Brain microvascular endothelial cell (primary cell): ENCODE data around the gene C1QL4.
A peak's percentile ranks its signal among the peaks of the same experiment; 100 is the strongest.
"Not testable (repeated sequence)": the region's sequence is repeated elsewhere in the genome, so short reads cannot be mapped to it uniquely, and the experiment has no call there.

Source experiments
- DNase-seq: peaks from one replicate; pipeline ENCODE4 v3.0.0-alpha.2; 2020
- H3K27ac ChIP-seq: fragments of 250-450 bp; sonication (Bioruptor Pico); 2 replicates; pipeline ENCODE4 v1.5.1; 2020; ENCODE audit warnings: mild to moderate bottlenecking, moderate library complexity
- H3K27me3 ChIP-seq: fragments of 250-450 bp; sonication (Bioruptor Pico); replicated peaks from 2 replicates; pipeline ENCODE4 v1.5.1; 2020; ENCODE audit warnings: mild to moderate bottlenecking
- H3K36me3 ChIP-seq: fragments of 250-450 bp; sonication (Bioruptor Pico); replicated peaks from 2 replicates; pipeline ENCODE4 v1.5.1; 2020; ENCODE audit warnings: mild to moderate bottlenecking
- H3K4me3 ChIP-seq: 2 replicates; pipeline ENCODE4 v1.5.1; 2011; ENCODE audit warnings: low read depth, mild to moderate bottlenecking, control low read depth, low read length, moderate library complexity
- CTCF ChIP-seq: IDR thresholded peaks from 2 replicates; pipeline ENCODE4 v1.5.1; 2011; ENCODE audit warnings: low read depth, mild to moderate bottlenecking, moderate library complexity, low read length, control low read depth, inconsistent platforms; ENCODE audit errors: missing control alignments
- in situ Hi-C: cut with HindIII; loops from 2 replicates; pipeline ENCODE4 v1.10.0; 2017; ENCODE audit warnings: low sequenced_read_pairs, low pct_ligation_motif_present

Gene C1QL4

GRCh38 chr12:49336645-49337584 lies at the start of gene C1QL4:
TSS of gene C1QL4 (minus strand) at chr12:49337188. CDS start at chr12:49336477, 711 bp downstream.
- H3K27ac ChIP-seq: no peak within 1 kb of the TSS
- peak; percentile 57 for DNase-seq
- peak within 1 kb of the TSS; percentile 37 for H3K4me3 ChIP-seq
- in situ Hi-C loops: no loop called here
- H3K36me3 ChIP-seq: no peaks in the 10 kb centered on the region
- TF ChIP-seq CTCF: peak; percentile 83
- H3K27me3 ChIP-seq: peaks cover 40% of the 10 kb centered on the region

- H3K4me3 ChIP-seq, H3K27me3 ChIP-seq, H3K27ac ChIP-seq, H3K36me3 ChIP-seq, in situ Hi-C loops, DNase-seq: not testable (repeated sequence)
These were observed 43.2 kb upstream of the C1QL4 start for GRCh38 chr12:49380184-49380583.

DNA sequence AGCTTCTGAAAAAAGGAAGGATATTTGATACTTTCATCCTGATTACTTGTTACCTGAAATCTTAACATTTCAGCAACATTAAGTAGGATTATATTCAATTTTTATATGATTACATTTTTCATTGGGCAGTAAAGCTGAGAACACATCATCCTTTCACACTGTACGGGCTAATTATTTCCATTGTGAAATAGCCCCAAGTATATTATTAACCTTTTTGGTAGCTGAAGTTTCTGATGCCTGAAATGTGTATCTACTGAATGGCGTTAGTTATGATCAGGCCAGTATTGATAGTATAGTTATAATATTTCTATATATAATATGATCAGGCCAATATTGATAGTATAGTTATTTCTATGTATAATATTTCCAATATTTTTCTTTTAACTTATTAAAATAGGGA lies 40.4 kb upstream of the C1QL4 start:
- H3K36me3 ChIP-seq: peaks cover 7% of the 10 kb centered on the region
- no peak overlapping the region for H3K4me3 ChIP-seq
- DNase-seq: no peak
- no peak overlapping the region for H3K27ac ChIP-seq
- no peak for TF ChIP-seq CTCF
- H3K27me3 ChIP-seq: no peaks in the 10 kb centered on the region
- in situ Hi-C loops: no loop called here

GRCh38 chr12:49375406-49375805 lies 38.4 kb upstream of the C1QL4 start:
- no peak for DNase-seq
- no peak for TF ChIP-seq CTCF
- Histone ChIP-seq H3K27me3 (no peaks in the 10 kb centered on the region), H3K27ac (no peak overlapping the region), H3K4me3 (no peak overlapping the region), H3K36me3 (peaks cover 9% of the 10 kb centered on the region)
- in situ Hi-C loops: no loop called here

DNA sequence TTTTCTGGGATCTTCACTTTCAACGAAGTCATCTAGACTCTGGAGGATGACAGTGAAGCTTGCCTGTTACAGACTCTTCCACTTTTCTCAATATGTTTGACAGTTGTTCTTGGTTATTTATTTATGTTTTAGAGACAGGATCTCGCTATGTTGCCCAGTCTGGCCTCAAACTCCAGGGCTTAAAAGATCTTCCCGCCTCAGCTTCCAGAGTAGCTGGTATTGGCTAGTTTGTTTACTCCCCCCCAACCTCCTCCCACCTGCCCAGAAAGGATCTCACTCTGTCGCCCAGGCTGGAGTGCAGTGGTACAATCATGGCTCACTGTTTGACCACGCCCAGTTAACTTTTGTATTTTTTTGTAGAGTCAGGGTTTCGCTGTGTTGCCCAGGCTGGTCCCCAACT lies 33.6 kb upstream of the C1QL4 start:
- DNase-seq: no peak
- TF ChIP-seq CTCF: no peak

DNA sequence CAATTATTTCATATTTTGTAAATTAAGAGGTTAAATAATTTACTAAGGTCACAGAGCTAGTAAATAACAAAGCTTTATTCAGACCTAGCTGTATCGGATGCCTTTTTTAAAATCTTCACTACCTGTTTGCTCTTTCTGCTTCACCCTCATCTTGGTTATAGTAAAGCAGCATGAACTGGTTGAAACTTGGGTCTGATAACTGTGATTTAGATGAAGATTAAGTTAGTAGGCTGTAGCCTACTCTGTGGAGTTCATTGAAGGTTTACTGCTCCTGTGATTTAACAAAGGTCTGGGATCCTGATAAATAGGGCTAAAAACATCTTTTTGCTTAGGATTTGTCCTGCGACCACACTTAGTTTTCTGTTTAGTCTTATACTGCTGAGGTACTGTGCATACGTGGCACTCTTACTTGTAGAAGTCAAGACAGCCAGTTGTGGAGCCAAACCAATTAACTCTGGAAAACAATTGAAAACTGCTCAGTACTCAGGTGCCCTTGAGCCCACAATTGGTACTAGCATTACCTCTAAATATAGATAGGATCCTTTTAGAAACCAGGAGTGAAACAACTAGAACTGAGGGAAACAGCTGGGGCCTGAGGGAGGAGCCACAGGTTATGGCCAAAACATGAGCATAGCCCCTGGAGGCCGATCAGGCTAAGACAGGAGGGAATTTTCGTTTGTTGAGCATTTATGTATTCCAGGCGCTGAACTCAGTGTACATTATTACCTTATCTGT lies 32.6 kb upstream of the C1QL4 start:
- H3K4me3 ChIP-seq: peak overlapping the region; percentile 7

More for the DNA sequence above, 33.6 kb upstream of the C1QL4 start:
- Histone ChIP-seq H3K27me3 (no peaks in the 10 kb centered on the region), H3K27ac (no peak overlapping the region), H3K36me3 (peaks cover 9% of the 10 kb centered on the region), H3K4me3 (no peak overlapping the region)
- in situ Hi-C loops: loop anchor here (25.0 kb wide), 1 partner anchor 142 kb away; no protein-coding TSS in a partner anchor

More for the DNA sequence above, 32.6 kb upstream of the C1QL4 start:
- no peak for DNase-seq
- in situ Hi-C loops: loop anchor here (25.0 kb wide), 1 partner anchor 143 kb away; no protein-coding TSS in a partner anchor
- peaks cover 9% of the 10 kb centered on the region for H3K36me3 ChIP-seq
- H3K27me3 ChIP-seq: no peaks in the 10 kb centered on the region
- peak; percentile 67 for TF ChIP-seq CTCF
- H3K27ac ChIP-seq: peak overlapping the region; percentile 33
